ENCODE results near the gene SRC.

DNA sequence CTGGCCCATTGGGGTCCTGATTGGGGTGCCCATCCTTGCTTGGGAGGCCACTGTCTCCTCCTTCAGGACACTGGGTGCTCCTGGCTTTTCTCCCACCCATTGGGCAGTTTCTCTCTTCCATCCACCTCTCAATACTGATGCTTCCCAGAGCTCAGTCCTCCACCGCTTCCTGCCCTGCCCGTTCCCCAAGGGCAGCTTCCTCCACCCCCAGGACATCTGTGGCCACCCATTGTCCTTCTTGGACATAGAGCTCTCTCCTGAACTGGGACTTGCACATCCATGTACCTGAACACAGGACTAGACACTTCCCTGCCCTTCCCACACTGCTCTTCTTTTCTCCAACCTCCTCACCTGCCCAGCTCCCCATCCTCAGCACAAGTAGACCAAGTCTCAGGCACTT lies 105.7 kb downstream of the SRC start:
- TF ChIP-seq, protein P1, sequence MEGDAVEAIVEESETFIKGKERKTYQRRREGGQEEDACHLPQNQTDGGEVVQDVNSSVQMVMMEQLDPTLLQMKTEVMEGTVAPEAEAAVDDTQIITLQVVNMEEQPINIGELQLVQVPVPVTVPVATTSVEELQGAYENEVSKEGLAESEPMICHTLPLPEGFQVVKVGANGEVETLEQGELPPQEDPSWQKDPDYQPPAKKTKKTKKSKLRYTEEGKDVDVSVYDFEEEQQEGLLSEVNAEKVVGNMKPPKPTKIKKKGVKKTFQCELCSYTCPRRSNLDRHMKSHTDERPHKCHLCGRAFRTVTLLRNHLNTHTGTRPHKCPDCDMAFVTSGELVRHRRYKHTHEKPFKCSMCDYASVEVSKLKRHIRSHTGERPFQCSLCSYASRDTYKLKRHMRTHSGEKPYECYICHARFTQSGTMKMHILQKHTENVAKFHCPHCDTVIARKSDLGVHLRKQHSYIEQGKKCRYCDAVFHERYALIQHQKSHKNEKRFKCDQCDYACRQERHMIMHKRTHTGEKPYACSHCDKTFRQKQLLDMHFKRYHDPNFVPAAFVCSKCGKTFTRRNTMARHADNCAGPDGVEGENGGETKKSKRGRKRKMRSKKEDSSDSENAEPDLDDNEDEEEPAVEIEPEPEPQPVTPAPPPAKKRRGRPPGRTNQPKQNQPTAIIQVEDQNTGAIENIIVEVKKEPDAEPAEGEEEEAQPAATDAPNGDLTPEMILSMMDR (IDR thresholded peaks at IDR 0.05; ENCODE audit: low read length) = no peak
- no peak for TF ChIP-seq EZH2 (IDR thresholded peaks at IDR 0.05; ENCODE audit: borderline replicate concordance, low read length)

All from OCI-LY1 (cell line).